ENCODE data around the gene PDE1C. TPM values are rescaled to one million over a fixed set of nuclear protein-coding genes. Genes with fewer than 3 reads are reported as not detected.
"Not testable (repeated sequence)": the region's sequence is repeated elsewhere in the genome, so short reads cannot be mapped to it uniquely, and the experiment has no call there.

Gene PDE1C
- total RNA-seq, 2 experiments from 2014 or later, result not detected

GRCh38 chr7:31835471-31835870 lies 234.7 kb downstream of the PDE1C start:
- TF ChIP-seq CTCF (conservative IDR thresholded peaks at IDR 0.05; ENCODE audit: low read length), result no peak
- no peak for TF ChIP-seq EZH2phosphoT487 (IDR thresholded peaks at IDR 0.05; ENCODE audit: borderline replicate concordance, low read depth, low read length)
- Histone ChIP-seq H3K27ac (ENCODE audit: low read depth, low read length, poor library complexity, severe bottlenecking) (no peak overlapping the region), H3K4me1 (ENCODE audit: insufficient read depth, low read length, poor library complexity, severe bottlenecking) (no peaks in the 10 kb centered on the region), H3K4me3 (ENCODE audit: low read depth, low read length, poor library complexity, severe bottlenecking) (no peak overlapping the region), H3K9me2 (ENCODE audit: insufficient read depth, low read length) (no peaks in the 10 kb centered on the region), H3K9me3 (ENCODE audit: low read length) (no peaks in the 10 kb centered on the region), H4K20me1 (ENCODE audit: insufficient read depth, low read length) (no peaks in the 10 kb centered on the region), H2AFZ (ENCODE audit: low read length) (no peak overlapping the region), H3K36me3 (ENCODE audit: insufficient read depth, low read length) (no peaks in the 10 kb centered on the region), H3K4me2 (ENCODE audit: low read length) (no peak overlapping the region), H3K79me2 (ENCODE audit: insufficient read depth, low read depth, low read length) (no peaks in the 10 kb centered on the region)
- CTCF ChIA-PET (ENCODE audit: unreplicated experiment), result no interaction called here
- intact Hi-C loops (cut with micrococcal nuclease; ENCODE audit: unreplicated experiment), result no loop called here
- DNase-seq (ENCODE audit: low spot score), result no peak
- POLR2A ChIA-PET, result interaction anchor here (0.5 kb wide), 1 partner anchor 15 kb away, joined by 3 read pairs; no protein-coding TSS in a partner anchor
- BruUV-seq (replicated peaks), result no TSS peak

GRCh38 chr7:31833625-31834024 lies 236.6 kb downstream of the PDE1C start:
- H3K27ac ChIP-seq (ENCODE audit: low read depth, low read length, poor library complexity, severe bottlenecking); H3K4me2 ChIP-seq (ENCODE audit: low read length); H3K9me2 ChIP-seq (ENCODE audit: insufficient read depth, low read length); H3K9me3 ChIP-seq (ENCODE audit: low read length); H3K4me3 ChIP-seq (ENCODE audit: low read depth, low read length, poor library complexity, severe bottlenecking); CTCF ChIA-PET (ENCODE audit: unreplicated experiment); H3K4me1 ChIP-seq (ENCODE audit: insufficient read depth, low read length, poor library complexity, severe bottlenecking); H4K20me1 ChIP-seq (ENCODE audit: insufficient read depth, low read length); H2AFZ ChIP-seq (ENCODE audit: low read length); POLR2A ChIA-PET; BruUV-seq (replicated peaks); DNase-seq (ENCODE audit: low spot score); H3K36me3 ChIP-seq (ENCODE audit: insufficient read depth, low read length); H3K79me2 ChIP-seq (ENCODE audit: insufficient read depth, low read depth, low read length); intact Hi-C loops (cut with micrococcal nuclease; ENCODE audit: unreplicated experiment): not testable (repeated sequence)

- no peak overlapping the region for H3K4me2 ChIP-seq (ENCODE audit: low read length)
- H3K4me1 ChIP-seq (ENCODE audit: insufficient read depth, low read length, poor library complexity, severe bottlenecking), result no peaks in the 10 kb centered on the region
- no peak for DNase-seq (ENCODE audit: low spot score)
- no peaks in the 10 kb centered on the region for H3K9me2 ChIP-seq (ENCODE audit: insufficient read depth, low read length)
- ChIA-PET POLR2A (no interaction called here), CTCF (ENCODE audit: unreplicated experiment) (no interaction called here)
- H3K9me3 ChIP-seq (ENCODE audit: low read length), result no peaks in the 10 kb centered on the region
- H3K79me2 ChIP-seq (ENCODE audit: insufficient read depth, low read depth, low read length), result no peaks in the 10 kb centered on the region
- no peak overlapping the region for H3K27ac ChIP-seq (ENCODE audit: low read depth, low read length, poor library complexity, severe bottlenecking)
- H2AFZ ChIP-seq (ENCODE audit: low read length), result no peak overlapping the region
- H3K4me3 ChIP-seq (ENCODE audit: low read depth, low read length, poor library complexity, severe bottlenecking), result no peak overlapping the region
- H4K20me1 ChIP-seq (ENCODE audit: insufficient read depth, low read length), result no peaks in the 10 kb centered on the region
- no TSS peak for BruUV-seq (replicated peaks)
- H3K36me3 ChIP-seq (ENCODE audit: insufficient read depth, low read length), result no peaks in the 10 kb centered on the region
- TF ChIP-seq CTCF (conservative IDR thresholded peaks at IDR 0.05; ENCODE audit: low read length) (no peak), EZH2phosphoT487 (IDR thresholded peaks at IDR 0.05; ENCODE audit: borderline replicate concordance, low read depth, low read length) (no peak)
- intact Hi-C loops (cut with micrococcal nuclease; ENCODE audit: unreplicated experiment), result no loop called here
These were observed 241.7 kb downstream of the PDE1C start for GRCh38 chr7:31828520-31828919.
